ENCODE data around the gene CD28.

GRCh38 chr2:203662951-203663350, 43.5 kb upstream of the CD28 start:
- TF ChIP-seq CTCF (IDR thresholded peaks at IDR 0.05), result no peak
- TF ChIP-seq EP300 (IDR thresholded peaks at IDR 0.05), result no peak
